Measurements from ENCODE around the gene C1orf232. TPM values are rescaled to one million over a fixed set of nuclear protein-coding genes. Genes with fewer than 3 reads are reported as not detected.
A peak's percentile ranks its signal among the peaks of the same experiment; 100 is the strongest.

C1orf232 gene
- total and polyA plus RNA-seq, 9 of the 15 experiments (the other 6 are each of a cell fraction or from before 2014, with no cell fraction given): not detected

DNA sequence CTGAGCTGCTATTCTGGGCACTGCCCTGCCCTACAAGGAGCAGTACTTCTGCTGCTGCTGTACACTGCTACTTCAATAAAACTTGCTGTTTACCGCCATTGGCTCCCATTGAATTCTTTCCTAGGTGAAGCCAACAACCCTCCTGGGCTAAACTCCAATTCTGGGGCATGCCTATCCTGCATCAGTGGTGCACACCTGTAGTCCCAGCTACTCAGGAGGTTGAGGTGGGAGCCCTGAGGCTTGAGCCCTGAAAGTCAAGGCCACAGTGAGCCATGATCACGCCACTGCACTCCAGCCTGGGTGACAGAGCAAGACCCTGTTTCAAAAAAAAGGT, 36.0 kb downstream of the C1orf232 start (continued):
- TF ChIP-seq CBX3 (IDR thresholded peaks at IDR 0.05; ENCODE audit: borderline replicate concordance in 1 of 2, low read length in 2 of 2) (no peak), SIX5 (IDR thresholded peaks at IDR 0.05; ENCODE audit: borderline replicate concordance in 1 of 2, insufficient read depth in 1 of 2, low read depth in 1 of 2, low read length in 2 of 2) (no peak), CREM (IDR thresholded peaks at IDR 0.05; ENCODE audit: low read depth) (no peak), NFXL1 (CRISPR knock-in tag; IDR thresholded peaks at IDR 0.05) (no peak), SMAD2 (IDR thresholded peaks at IDR 0.05; ENCODE audit: low read depth, low read length) (no peak), SAFB (IDR thresholded peaks at IDR 0.05; ENCODE audit: borderline replicate concordance, low read depth, low read length) (no peak), NBN (IDR thresholded peaks at IDR 0.05; ENCODE audit: low read depth) (no peak)

DNA sequence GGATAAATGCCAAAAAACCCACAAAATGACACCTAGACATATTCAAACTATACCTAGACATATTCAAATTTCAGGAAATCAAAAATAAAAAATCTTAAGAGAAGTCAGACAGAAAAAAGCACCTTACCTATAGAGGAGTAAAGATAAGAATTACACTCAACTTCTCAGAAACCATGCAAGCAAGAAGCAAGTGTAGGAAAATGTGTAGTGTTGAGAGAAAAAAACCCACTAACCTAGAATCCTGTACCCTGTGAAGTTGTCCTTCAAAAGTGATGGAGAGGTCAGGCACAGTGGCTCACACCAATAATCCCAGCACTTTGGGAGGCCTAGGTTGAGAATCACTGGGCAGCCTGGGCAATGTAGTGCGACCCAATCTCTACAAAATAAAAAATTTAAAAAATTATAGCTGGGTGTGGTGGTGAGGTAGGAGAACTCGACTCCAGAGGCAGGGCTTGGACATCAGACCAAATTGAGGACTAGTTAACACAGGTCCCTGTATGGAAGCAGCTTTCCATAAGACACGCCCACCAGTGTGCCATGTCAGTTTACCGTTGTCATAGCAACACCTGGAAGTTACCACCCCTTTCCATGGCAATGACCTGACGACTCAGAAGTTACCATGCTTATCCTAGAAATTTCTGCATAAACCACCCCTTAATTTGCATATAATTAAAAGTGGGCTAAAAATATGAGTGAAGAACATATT, 36.5 kb downstream of the C1orf232 start:
- Histone ChIP-seq H3K79me2 (ENCODE audit: control insufficient read depth, insufficient read depth, low read length) (peaks cover 11% of the 10 kb centered on the region), H3K9me1 (ENCODE audit: control insufficient read depth, insufficient read depth, low read length) (no peaks in the 10 kb centered on the region), H2AFZ (ENCODE audit: low read depth, low read length) (peak overlapping the region; percentile 67), H3K4me3 (no peak overlapping the region), H3K27me3 (ENCODE audit: control insufficient read depth in 2 of 2, insufficient read depth in 2 of 2, low read length in 2 of 2) (no peaks in the 10 kb centered on the region), H3K9me3 (replicated peaks; ENCODE audit: control insufficient read depth, insufficient read depth, low read depth, low read length) (no peaks in the 10 kb centered on the region), H3K27ac (ENCODE audit: extremely low read depth, low read depth, low read length) (peak overlapping the region; percentile 29; the same call in 2 of the 3 replicates), H3K4me2 (ENCODE audit: insufficient read depth, low read length) (no peak overlapping the region; the same call in 1 of the 2 replicates), H3K9ac (ENCODE audit: insufficient read depth in 1 of 2, low read depth in 2 of 2, low read length in 2 of 2) (no peak overlapping the region), H3K4me1 (replicated peaks in 1 of 2; ENCODE audit: control insufficient read depth in 2 of 2, insufficient read depth in 2 of 2, low read length in 2 of 2) (peaks cover 28 to 45% of the 10 kb centered on the region in 2 experiments), H3K36me3 (ENCODE audit: control insufficient read depth, insufficient read depth, low read length) (no peaks in the 10 kb centered on the region), H4K20me1 (replicated peaks; ENCODE audit: control insufficient read depth, insufficient read depth, low read length) (no peaks in the 10 kb centered on the region)
- BruUV-seq (replicated peaks): no TSS peak
- WGBS (ENCODE audit: insufficient coverage, low coverage, missing lambda C conversion rate): 45% methylated on average over 5 of the region's 5 CpGs
- intact Hi-C loops (cut with micrococcal nuclease): no loop called here
- peak in 2 of 4 experiments; percentile 60 to 82 for DNase-seq (ENCODE audit: extremely low read depth in 1 of 4, low spot score in 3 of 4)
- peak; percentile 65 for FAIRE-seq
- ATAC-seq: peak; percentile 74
- in situ Hi-C loops (cut with MboI): no loop called here
- CTCF ChIA-PET (ENCODE audit: low intra/inter-chr PET ratio): no interaction called here
- POLR2A ChIA-PET: interaction anchor here (0.9 to 1.3 kb wide), 5 partner anchors 9 to 96 kb away, joined by 3 to 4 read pairs (median 3); no protein-coding TSS in a partner anchor
- TF ChIP-seq, protein P1, sequence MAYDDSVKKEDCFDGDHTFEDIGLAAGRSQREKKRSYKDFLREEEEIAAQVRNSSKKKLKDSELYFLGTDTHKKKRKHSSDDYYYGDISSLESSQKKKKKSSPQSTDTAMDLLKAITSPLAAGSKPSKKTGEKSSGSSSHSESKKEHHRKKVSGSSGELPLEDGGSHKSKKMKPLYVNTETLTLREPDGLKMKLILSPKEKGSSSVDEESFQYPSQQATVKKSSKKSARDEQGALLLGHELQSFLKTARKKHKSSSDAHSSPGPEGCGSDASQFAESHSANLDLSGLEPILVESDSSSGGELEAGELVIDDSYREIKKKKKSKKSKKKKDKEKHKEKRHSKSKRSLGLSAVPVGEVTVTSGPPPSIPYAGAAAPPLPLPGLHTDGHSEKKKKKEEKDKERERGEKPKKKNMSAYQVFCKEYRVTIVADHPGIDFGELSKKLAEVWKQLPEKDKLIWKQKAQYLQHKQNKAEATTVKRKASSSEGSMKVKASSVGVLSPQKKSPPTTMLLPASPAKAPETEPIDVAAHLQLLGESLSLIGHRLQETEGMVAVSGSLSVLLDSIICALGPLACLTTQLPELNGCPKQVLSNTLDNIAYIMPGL (CRISPR knock-in tag; IDR thresholded peaks at IDR 0.05): no peak
- TF ChIP-seq NFRKB (IDR thresholded peaks at IDR 0.05; ENCODE audit: low read depth) (no peak), CBX5 (IDR thresholded peaks at IDR 0.05; ENCODE audit: borderline replicate concordance, low read depth) (no peak), RB1 (IDR thresholded peaks at IDR 0.05; ENCODE audit: low read depth) (no peak), HEY1 (CRISPR knock-in tag; IDR thresholded peaks at IDR 0.05; ENCODE audit: borderline replicate concordance) (no peak), MXI1 (IDR thresholded peaks at IDR 0.05; ENCODE audit: low read depth, low read length) (peak; percentile 95), ZNF551 (CRISPR knock-in tag; IDR thresholded peaks at IDR 0.05) (no peak), RCOR1 (IDR thresholded peaks at IDR 0.05; ENCODE audit: borderline replicate concordance in 1 of 2, low read depth in 2 of 2, low read length in 2 of 2) (no peak), GATAD2B (IDR thresholded peaks at IDR 0.05; ENCODE audit: borderline replicate concordance) (no peak), ZNF778 (CRISPR knock-in tag; IDR thresholded peaks at IDR 0.05) (no peak), SMARCA5 (IDR thresholded peaks at IDR 0.05) (no peak)
- TF ChIP-seq, protein P2, sequence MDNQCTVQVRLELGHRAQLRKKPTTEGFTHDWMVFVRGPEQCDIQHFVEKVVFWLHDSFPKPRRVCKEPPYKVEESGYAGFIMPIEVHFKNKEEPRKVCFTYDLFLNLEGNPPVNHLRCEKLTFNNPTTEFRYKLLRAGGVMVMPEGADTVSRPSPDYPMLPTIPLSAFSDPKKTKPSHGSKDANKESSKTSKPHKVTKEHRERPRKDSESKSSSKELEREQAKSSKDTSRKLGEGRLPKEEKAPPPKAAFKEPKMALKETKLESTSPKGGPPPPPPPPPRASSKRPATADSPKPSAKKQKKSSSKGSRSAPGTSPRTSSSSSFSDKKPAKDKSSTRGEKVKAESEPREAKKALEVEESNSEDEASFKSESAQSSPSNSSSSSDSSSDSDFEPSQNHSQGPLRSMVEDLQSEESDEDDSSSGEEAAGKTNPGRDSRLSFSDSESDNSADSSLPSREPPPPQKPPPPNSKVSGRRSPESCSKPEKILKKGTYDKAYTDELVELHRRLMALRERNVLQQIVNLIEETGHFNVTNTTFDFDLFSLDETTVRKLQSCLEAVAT (IDR thresholded peaks at IDR 0.05): no peak
